SK-N-SH (cell line): ENCODE data around the gene VARS1. TPM values are rescaled to one million over a fixed set of nuclear protein-coding genes. Genes with fewer than 3 reads are reported as not detected.

Experiments
- CTCF ChIA-PET: fragments of 300-600, 350-600 bp; formaldehyde crosslinking; extraction: SDS; loops from one replicate; lab custom pipeline; 2021; lab: Yijun Ruan, JAX
- POLR2A ChIA-PET: fragments of 350-600 bp; sonication (Branson Sonifier 250); formaldehyde crosslinking; extraction: SDS; loops from one replicate; lab custom pipeline; 2020; ENCODE audit warnings: antibody characterized with exemption, inconsistent platforms; lab: Yijun Ruan, JAX
- DNase-seq: peaks from one replicate; pipeline ENCODE4 v3.0.0; 2012
- H2AFZ ChIP-seq: fragments of 200-600 bp; sonication (generic); 2 replicates; pipeline ENCODE4 v1.8.1; 2016; ENCODE audit warnings: antibody characterized with exemption, mild to moderate bottlenecking, low read depth
- H3F3A ChIP-seq: fragments of 200-600 bp; sonication (generic); replicated peaks from 2 replicates; pipeline ENCODE3; 2016; ENCODE audit warnings: antibody characterized with exemption, mild to moderate bottlenecking; ENCODE audit not compliant: insufficient read depth
- H3K27ac ChIP-seq, 2 experiments: fragments of 200-500 bp in 1 of 2; fragments of 200-600 bp in 1 of 2; sonication (Bioruptor generic) in 1 of 2; sonication (generic), shearing (Covaris generic) in 1 of 2; 2 replicates each; pipeline versions ENCODE4 v1.5.1 to v1.6.1; 2014 to 2016; ENCODE audit warnings: low read depth in 2 of 2, inconsistent platforms in 1 of 2, low read length in 1 of 2, mild to moderate bottlenecking in 1 of 2, mixed read lengths in 1 of 2
- H3K27me3 ChIP-seq: fragments of 200-600 bp; sonication (generic), shearing (Covaris generic); 2 replicates; pipeline ENCODE4 v1.6.1; 2016; ENCODE audit warnings: mixed run types; ENCODE audit not compliant: insufficient read depth
- H3K36me3 ChIP-seq, 2 experiments: fragments of 200-500 bp in 1 of 2; fragments of 200-600 bp in 1 of 2; sonication (Bioruptor generic) in 1 of 2; sonication (generic) in 1 of 2; replicated peaks in 1 of 2; 2 replicates each; pipeline versions ENCODE3 to v1.5.1; 2014 to 2016; ENCODE audit warnings: low read length in 1 of 2, mild to moderate bottlenecking in 1 of 2; ENCODE audit not compliant: insufficient read depth in 2 of 2, control insufficient read depth in 1 of 2
- H3K4me1 ChIP-seq, 2 experiments: fragments of 200-500 bp in 1 of 2; fragments of 200-600 bp in 1 of 2; sonication (Bioruptor generic) in 1 of 2; sonication (generic), shearing (Covaris generic) in 1 of 2; 2 replicates each; pipeline versions ENCODE4 v1.5.1 to v1.6.1; 2014 to 2016; ENCODE audit warnings: low read depth in 1 of 2, low read length in 1 of 2, mixed run types in 1 of 2; ENCODE audit not compliant: insufficient read depth in 2 of 2, control insufficient read depth in 1 of 2
- H3K4me2 ChIP-seq: fragments of 200-600 bp; sonication (generic), shearing (Covaris generic); 2 replicates; pipeline ENCODE4 v1.6.1; 2017; ENCODE audit warnings: mixed run types
- H3K4me3 ChIP-seq, 2 experiments: fragments of 200-500 bp in 1 of 2; fragments of 200-600 bp in 1 of 2; sonication (Bioruptor generic) in 1 of 2; sonication (generic), shearing (Covaris generic) in 1 of 2; 2 replicates each; pipeline versions ENCODE4 v1.5.1 to v1.8.1; 2014 to 2016; ENCODE audit warnings: low read depth in 2 of 2, inconsistent platforms in 1 of 2, low read length in 1 of 2, mild to moderate bottlenecking in 1 of 2, mixed read lengths in 1 of 2, moderate library complexity in 1 of 2
- H3K79me2 ChIP-seq: fragments of 200-600 bp; sonication (generic); 2 replicates; pipeline ENCODE4 v1.8.1; 2017; ENCODE audit warnings: mild to moderate bottlenecking; ENCODE audit not compliant: insufficient read depth
- H3K9ac ChIP-seq: fragments of 200-600 bp; sonication (generic); 2 replicates; pipeline ENCODE4 v1.6.1; 2017; ENCODE audit warnings: mixed run types
- H3K9me2 ChIP-seq: fragments of 200-600 bp; sonication (generic); 2 replicates; pipeline ENCODE4 v1.6.1; 2017; ENCODE audit warnings: mixed run types
- H3K9me3 ChIP-seq: fragments of 200-600 bp; sonication (generic); 2 replicates; pipeline ENCODE4 v1.6.1; 2017; ENCODE audit warnings: mixed run types, mild to moderate bottlenecking, moderate library complexity
- H4K20me1 ChIP-seq: fragments of 200-600 bp; sonication (generic); 2 replicates; pipeline ENCODE4 v1.6.1; 2017; ENCODE audit warnings: mild to moderate bottlenecking, mixed run types; ENCODE audit not compliant: insufficient read depth
- ELF1 ChIP-seq: IDR thresholded peaks from 2 replicates; pipeline ENCODE4 v1.4.0; 2012
- EP300 ChIP-seq, 2 experiments: IDR thresholded peaks; 2 replicates each; pipeline versions ENCODE4 v1.4.0 to v1.6.1; 2012; ENCODE audit warnings: borderline replicate concordance in 1 of 2, low read depth in 1 of 2, low read length in 1 of 2
- EZH2phosphoT487 ChIP-seq: fragments of 200-600 bp; sonication (generic); IDR thresholded peaks from 2 replicates; pipeline ENCODE4 v1.6.1; 2017; ENCODE audit warnings: low read depth, mixed run types, mild to moderate bottlenecking, antibody characterized with exemption, moderate library complexity, borderline replicate concordance
- FOXJ3 ChIP-seq: sonication (generic); formaldehyde crosslinking; IDR thresholded peaks from 2 replicates; pipeline ENCODE4 v1.5.1; 2020; ENCODE audit warnings: mild to moderate bottlenecking, missing genetic modification reagents
- FOXM1 ChIP-seq: IDR thresholded peaks from 2 replicates; pipeline ENCODE4 v1.4.0; 2012; ENCODE audit warnings: low read depth, mild to moderate bottlenecking
- GABPA ChIP-seq: IDR thresholded peaks from 2 replicates; pipeline ENCODE4 v1.4.0; 2012; ENCODE audit warnings: low read depth, mild to moderate bottlenecking
- JUND ChIP-seq: IDR thresholded peaks from 2 replicates; pipeline ENCODE4 v1.4.0; 2012
- MAX ChIP-seq: IDR thresholded peaks from 2 replicates; pipeline ENCODE4 v1.4.0; 2012; ENCODE audit warnings: low read depth
- MEF2A ChIP-seq: IDR thresholded peaks from 2 replicates; pipeline ENCODE4 v1.4.0; 2012; ENCODE audit warnings: low read depth, borderline replicate concordance
- NFIC ChIP-seq: IDR thresholded peaks from 2 replicates; pipeline ENCODE4 v1.4.0; 2012; ENCODE audit warnings: borderline replicate concordance
- NRF1 ChIP-seq: IDR thresholded peaks from 2 replicates; pipeline ENCODE4 v1.6.1; 2012; ENCODE audit warnings: low read depth, mild to moderate bottlenecking, low read length
- RAD21 ChIP-seq: IDR thresholded peaks from 2 replicates; pipeline ENCODE4 v1.6.1; 2012; ENCODE audit warnings: mild to moderate bottlenecking, low read length
- RFX5 ChIP-seq: IDR thresholded peaks from 2 replicates; pipeline ENCODE4 v1.6.1; 2012; ENCODE audit warnings: mild to moderate bottlenecking, improper control_type of control experiment, low read length
- SIN3A ChIP-seq: IDR thresholded peaks from 2 replicates; pipeline ENCODE4 v1.6.1; 2012; ENCODE audit warnings: low read depth, mild to moderate bottlenecking, low read length, moderate library complexity, borderline replicate concordance
- SMC3 ChIP-seq: IDR thresholded peaks from 2 replicates; pipeline ENCODE4 v1.6.1; 2012; ENCODE audit warnings: low read depth, low read length, improper control_type of control experiment
- TAF1 ChIP-seq: IDR thresholded peaks from 2 replicates; pipeline ENCODE4 v1.6.1; 2012; ENCODE audit warnings: low read depth, mild to moderate bottlenecking, low read length, moderate library complexity, borderline replicate concordance
- TCF12 ChIP-seq: IDR thresholded peaks from 2 replicates; pipeline ENCODE4 v1.4.0; 2012
- TEAD4 ChIP-seq: IDR thresholded peaks from 2 replicates; pipeline ENCODE4 v1.4.0; 2012; ENCODE audit warnings: mild to moderate bottlenecking, borderline replicate concordance; ENCODE audit not compliant: insufficient read depth
- ZBTB33 ChIP-seq: IDR thresholded peaks from 2 replicates; pipeline ENCODE4 v1.4.0; 2012; ENCODE audit warnings: low read depth, borderline replicate concordance
- WGBS: methylation state at CpG from one replicate; pipeline ENCODE4 v1.1.6; 2017; ENCODE audit warnings: low lambda C conversion rate; 5-methylcytosine and 5-hydroxymethylcytosine counted together
- polyA plus RNA-seq, 3 experiments: library from polyadenylated mRNA; depleted of rRNA; stranded (reverse); fragments of >200 nt; gene quantifications; 2 replicates each; pipeline ENCODE4 v1.2.3, GENCODE V29; 2012
- TF ChIP-seq, protein P1 (sequence below): IDR thresholded peaks from 2 replicates; pipeline ENCODE4 v1.6.1; 2012; ENCODE audit warnings: mild to moderate bottlenecking, low read depth, low read length, moderate library complexity
- TF ChIP-seq, protein P2 (sequence below): fragments of 200-600 bp; sonication (generic); IDR thresholded peaks from 2 replicates; pipeline ENCODE4 v1.6.1; 2017; ENCODE audit warnings: antibody characterized with exemption, mild to moderate bottlenecking, moderate library complexity
- TF ChIP-seq, protein P3 (sequence below): fragments of 150-350 bp; IDR thresholded peaks from 2 replicates; pipeline ENCODE4 v1.6.1; 2016; ENCODE audit warnings: mild to moderate bottlenecking, low read depth, low read length

Gene VARS1
- polyA plus RNA-seq, 1 of the 3 experiments (the other 2 are of a cell fraction) = 35.1 TPM

DNA sequence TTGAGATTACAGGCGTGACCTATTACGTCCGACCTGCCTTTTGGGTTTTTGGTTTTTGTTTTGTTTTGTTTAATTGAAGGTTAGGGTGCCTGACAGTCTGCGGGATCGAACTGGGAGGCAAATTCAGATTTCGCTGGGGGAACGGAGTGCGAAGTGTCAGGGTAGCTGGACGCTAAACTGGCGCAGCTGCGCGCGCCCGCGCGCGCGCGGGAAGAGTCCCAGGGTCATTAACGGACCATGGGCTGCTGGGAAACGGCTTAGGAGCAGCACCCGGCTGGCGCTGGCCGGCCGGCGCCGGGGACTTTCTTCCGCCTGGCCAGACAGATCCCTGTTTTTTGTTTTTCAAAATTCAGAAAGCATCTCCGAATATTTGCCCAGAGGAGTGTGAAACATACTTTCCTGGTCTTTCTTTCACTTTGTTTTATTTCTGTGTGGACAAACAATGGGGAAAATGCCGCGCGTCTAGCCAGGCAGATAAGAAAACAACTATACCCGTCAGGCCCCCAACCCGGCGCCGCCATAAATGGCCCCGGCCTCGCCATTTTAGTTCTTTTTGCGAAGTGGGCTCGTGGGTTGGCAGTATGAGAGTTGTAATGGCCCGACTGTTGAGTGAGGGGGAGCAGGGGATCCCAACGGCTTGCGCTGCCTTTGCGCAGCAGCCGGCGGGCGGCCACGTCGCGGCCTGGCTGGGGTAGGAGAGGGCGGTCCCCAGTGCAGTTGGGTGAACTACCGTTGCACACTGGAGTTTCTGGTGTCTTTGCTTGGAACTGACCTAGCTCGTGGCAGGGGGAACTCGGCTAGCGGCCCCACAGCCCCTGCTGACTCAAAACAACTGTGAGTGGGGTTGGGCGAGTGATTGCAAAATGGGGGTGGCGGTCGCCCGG, 39.1 kb upstream of the VARS1 start:
- CTCF ChIA-PET = interaction anchor here (0.6 to 1.9 kb wide), 5 partner anchors 22 to 155 kb away, joined by 3 to 8 read pairs (median 4); partner anchors contain the start of gene DDAH2
- Histone ChIP-seq H3K27me3 (no peaks in the 10 kb centered on the region), H3K79me2 (peaks cover 69% of the 10 kb centered on the region), H3K4me1 (peaks cover 18 to 27% of the 10 kb centered on the region in 2 experiments; a peak in 2 of 4 replicates), H3K4me2 (peak overlapping the region; percentile 99), H2AFZ (peak overlapping the region; percentile 86), H3F3A (peaks cover 48% of the 10 kb centered on the region), H4K20me1 (peaks cover 38% of the 10 kb centered on the region), H3K4me3 (peak overlapping the region; percentile 66 to 96), H3K36me3 (peaks cover 20 to 37% of the 10 kb centered on the region in 2 experiments), H3K9me3 (no peaks in the 10 kb centered on the region), H3K9ac (peak overlapping the region; percentile 88), H3K27ac (peak overlapping the region; percentile 90), H3K9me2 (no peaks in the 10 kb centered on the region)
- peak; percentile 95 for DNase-seq
- POLR2A ChIA-PET = interaction anchor here (0.9 to 3.2 kb wide), 11 partner anchors 19 to 1277 kb away, joined by 3 to 16 read pairs (median 4); partner anchors contain the start of genes C6orf47, DDAH2, DDX39B and HSPA1A
- WGBS = 3% methylated on average over 49 of the region's 59 CpGs
- TF ChIP-seq ZBTB33 (no peak), EZH2phosphoT487 (no peak), RFX5 (no peak), TCF12 (no peak), NFIC (no peak), MAX (peak; percentile 53), FOXJ3 (CRISPR knock-in tag) (no peak), GABPA (no peak), JUND (no peak), SMC3 (no peak), NRF1 (peak; percentile 77), SIN3A (peak; percentile 84; the same call in 1 of the 2 replicates), RAD21 (no peak), TEAD4 (peak; percentile 36; the same call in 1 of the 2 replicates), EP300 (IDR thresholded peaks at IDR 0.05; ENCODE audit: borderline replicate concordance in 1 of 2, low read depth in 1 of 2, low read length in 1 of 2) (no peak), FOXM1 (no peak), TAF1 (peak; percentile 96), MEF2A (0 out of 2 replicates have a peak, but pooled peaks have one; percentile 31), ELF1 (peak; percentile 38; the same call in 1 of the 2 replicates)
- TF ChIP-seq, protein P1, sequence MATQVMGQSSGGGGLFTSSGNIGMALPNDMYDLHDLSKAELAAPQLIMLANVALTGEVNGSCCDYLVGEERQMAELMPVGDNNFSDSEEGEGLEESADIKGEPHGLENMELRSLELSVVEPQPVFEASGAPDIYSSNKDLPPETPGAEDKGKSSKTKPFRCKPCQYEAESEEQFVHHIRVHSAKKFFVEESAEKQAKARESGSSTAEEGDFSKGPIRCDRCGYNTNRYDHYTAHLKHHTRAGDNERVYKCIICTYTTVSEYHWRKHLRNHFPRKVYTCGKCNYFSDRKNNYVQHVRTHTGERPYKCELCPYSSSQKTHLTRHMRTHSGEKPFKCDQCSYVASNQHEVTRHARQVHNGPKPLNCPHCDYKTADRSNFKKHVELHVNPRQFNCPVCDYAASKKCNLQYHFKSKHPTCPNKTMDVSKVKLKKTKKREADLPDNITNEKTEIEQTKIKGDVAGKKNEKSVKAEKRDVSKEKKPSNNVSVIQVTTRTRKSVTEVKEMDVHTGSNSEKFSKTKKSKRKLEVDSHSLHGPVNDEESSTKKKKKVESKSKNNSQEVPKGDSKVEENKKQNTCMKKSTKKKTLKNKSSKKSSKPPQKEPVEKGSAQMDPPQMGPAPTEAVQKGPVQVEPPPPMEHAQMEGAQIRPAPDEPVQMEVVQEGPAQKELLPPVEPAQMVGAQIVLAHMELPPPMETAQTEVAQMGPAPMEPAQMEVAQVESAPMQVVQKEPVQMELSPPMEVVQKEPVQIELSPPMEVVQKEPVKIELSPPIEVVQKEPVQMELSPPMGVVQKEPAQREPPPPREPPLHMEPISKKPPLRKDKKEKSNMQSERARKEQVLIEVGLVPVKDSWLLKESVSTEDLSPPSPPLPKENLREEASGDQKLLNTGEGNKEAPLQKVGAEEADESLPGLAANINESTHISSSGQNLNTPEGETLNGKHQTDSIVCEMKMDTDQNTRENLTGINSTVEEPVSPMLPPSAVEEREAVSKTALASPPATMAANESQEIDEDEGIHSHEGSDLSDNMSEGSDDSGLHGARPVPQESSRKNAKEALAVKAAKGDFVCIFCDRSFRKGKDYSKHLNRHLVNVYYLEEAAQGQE = peak; percentile 64; the same call in 1 of the 2 replicates
- TF ChIP-seq, protein P2, sequence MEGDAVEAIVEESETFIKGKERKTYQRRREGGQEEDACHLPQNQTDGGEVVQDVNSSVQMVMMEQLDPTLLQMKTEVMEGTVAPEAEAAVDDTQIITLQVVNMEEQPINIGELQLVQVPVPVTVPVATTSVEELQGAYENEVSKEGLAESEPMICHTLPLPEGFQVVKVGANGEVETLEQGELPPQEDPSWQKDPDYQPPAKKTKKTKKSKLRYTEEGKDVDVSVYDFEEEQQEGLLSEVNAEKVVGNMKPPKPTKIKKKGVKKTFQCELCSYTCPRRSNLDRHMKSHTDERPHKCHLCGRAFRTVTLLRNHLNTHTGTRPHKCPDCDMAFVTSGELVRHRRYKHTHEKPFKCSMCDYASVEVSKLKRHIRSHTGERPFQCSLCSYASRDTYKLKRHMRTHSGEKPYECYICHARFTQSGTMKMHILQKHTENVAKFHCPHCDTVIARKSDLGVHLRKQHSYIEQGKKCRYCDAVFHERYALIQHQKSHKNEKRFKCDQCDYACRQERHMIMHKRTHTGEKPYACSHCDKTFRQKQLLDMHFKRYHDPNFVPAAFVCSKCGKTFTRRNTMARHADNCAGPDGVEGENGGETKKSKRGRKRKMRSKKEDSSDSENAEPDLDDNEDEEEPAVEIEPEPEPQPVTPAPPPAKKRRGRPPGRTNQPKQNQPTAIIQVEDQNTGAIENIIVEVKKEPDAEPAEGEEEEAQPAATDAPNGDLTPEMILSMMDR = no peak
- TF ChIP-seq, protein P3, sequence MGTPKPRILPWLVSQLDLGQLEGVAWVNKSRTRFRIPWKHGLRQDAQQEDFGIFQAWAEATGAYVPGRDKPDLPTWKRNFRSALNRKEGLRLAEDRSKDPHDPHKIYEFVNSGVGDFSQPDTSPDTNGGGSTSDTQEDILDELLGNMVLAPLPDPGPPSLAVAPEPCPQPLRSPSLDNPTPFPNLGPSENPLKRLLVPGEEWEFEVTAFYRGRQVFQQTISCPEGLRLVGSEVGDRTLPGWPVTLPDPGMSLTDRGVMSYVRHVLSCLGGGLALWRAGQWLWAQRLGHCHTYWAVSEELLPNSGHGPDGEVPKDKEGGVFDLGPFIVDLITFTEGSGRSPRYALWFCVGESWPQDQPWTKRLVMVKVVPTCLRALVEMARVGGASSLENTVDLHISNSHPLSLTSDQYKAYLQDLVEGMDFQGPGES = no peak
